HG02759 (cell line): Measurements from ENCODE around the gene FARP1.
"Not testable (repeated sequence)": the region's sequence is repeated elsewhere in the genome, so short reads cannot be mapped to it uniquely, and the experiment has no call there.

Source experiments
- ATAC-seq: cut with Tn5 transposase; IDR thresholded peaks from one replicate; pipeline ENCODE4 v1.9.1; 2021; ENCODE audit warnings: mild to moderate bottlenecking, moderate library complexity; ENCODE audit not compliant: unreplicated experiment

FARP1 gene

DNA sequence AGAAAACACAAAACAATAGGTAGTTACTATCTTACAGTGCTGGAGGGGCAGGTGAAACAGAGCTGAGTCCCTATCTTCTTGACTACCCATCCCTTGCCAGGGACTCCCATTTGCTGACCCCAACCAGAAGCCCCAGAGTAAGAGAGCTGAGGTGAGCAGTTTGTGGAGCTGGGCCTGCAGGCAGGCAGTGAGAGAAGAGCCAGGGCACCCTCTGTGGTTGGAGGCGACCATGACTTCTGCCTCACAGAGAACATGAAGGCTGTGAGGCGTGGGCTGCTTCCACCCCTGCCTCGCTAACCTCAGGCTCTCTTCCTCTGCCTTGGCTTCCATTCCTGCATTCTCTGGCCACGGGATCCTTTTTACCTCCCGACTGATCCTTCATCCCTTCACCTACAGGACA lies 81.7 kb downstream of the FARP1 start:
- no peak for ATAC-seq

GRCh38 chr13:98225036-98225940 lies 82.4 kb downstream of the FARP1 start:
- no peak for ATAC-seq

GRCh38 chr13:98226496-98226895 lies 83.6 kb downstream of the FARP1 start:
- ATAC-seq, result no peak

- ATAC-seq, result no peak
Observed at GRCh38 chr13:98228661-98229341, 85.9 kb downstream of the FARP1 start.

- ATAC-seq, result not testable (repeated sequence)
Observed at GRCh38 chr13:98230762-98231161, 87.9 kb downstream of the FARP1 start.

DNA sequence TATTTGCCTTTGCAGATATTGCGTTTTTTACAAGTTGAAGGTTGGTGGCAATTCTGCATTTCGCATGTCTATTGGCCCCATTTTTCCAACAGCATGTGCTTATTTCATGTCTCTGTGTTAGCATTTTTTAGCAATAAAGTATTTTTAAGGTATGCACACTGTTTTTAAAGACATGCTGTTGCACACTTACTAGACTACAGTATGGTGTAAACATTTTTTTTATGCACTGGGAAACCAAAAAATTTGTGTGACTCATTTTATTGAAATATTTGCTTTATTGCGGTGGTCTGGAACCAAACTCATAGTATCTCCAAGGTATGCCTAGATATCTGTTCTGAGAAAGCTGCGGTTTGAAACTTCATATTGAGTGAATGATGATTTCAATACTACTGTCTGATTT lies 89.6 kb downstream of the FARP1 start:
- no peak for ATAC-seq

GRCh38 chr13:98233127-98233526 lies 90.2 kb downstream of the FARP1 start:
- no peak for ATAC-seq

DNA sequence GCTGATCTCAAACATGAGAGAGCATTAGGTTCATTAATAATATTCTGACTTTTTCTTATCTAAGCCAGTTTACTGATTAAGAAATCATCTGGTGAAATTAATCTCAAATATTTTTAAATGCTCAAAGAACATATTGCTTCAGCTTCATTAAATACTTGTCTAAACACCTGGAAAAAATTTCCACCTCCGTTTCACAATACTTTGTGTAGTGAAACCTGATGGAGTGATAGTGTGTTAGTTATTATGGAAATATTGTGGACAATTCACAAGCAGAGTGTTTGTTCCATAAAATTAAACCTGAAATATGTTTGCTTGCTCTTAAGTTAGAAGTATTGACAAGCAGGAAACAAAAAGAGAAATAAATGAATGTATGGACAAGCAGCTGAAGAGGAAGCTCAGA lies 91.5 kb downstream of the FARP1 start:
- no peak for ATAC-seq

- no peak for ATAC-seq
Observed at GRCh38 chr13:98236197-98236596, 93.3 kb downstream of the FARP1 start.

- ATAC-seq, result no peak
Observed at GRCh38 chr13:98237331-98237730, 94.4 kb downstream of the FARP1 start.

DNA sequence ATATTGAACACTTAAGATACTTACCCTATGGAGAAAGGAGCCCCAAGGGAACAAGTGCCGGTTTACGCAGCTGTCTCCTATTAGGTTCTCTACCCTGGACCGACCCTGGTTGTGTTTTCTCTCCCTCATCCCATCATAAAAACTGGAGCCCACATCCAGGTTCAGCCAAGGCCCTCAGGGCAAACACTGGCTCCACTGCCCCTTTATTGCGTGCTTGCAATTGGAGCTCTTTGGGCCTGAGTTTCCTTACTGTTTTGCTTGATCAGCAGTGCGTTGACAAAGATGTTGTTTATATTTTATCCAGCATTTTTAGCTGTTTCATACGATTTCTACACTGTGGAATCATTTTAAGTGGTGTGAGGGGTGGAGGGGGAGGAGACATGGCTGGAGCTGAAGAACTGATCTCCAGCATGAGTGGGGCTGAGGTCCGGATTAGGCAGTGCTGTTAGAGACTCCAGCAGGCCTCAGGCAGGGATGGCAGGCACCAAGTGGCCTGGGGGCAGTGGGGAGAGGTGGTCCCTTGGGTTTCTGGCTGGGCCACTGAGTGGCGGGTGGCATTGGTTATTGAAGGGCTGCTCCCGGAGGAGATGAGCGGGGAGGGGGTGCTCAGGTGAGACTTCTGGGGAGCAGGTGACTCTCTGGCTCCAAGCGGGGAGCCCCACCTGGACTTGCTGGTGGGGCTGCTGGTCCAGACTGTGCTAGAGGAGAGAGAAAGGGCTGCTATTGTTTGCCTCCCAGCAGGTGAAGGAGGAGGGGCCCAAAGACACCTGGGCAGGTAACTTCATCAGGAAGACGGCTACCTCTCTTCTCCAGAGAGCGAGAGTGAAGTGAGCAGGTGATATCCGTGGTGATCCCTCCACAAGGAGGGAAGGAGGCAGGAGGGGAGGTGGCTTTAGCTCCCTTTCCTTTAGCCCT lies 96.5 kb downstream of the FARP1 start:
- ATAC-seq, result no peak

- ATAC-seq, result no peak
Observed at GRCh38 chr13:98240135-98240534, 97.2 kb downstream of the FARP1 start.

GRCh38 chr13:98240974-98241373 lies 98.1 kb downstream of the FARP1 start:
- no peak for ATAC-seq

DNA sequence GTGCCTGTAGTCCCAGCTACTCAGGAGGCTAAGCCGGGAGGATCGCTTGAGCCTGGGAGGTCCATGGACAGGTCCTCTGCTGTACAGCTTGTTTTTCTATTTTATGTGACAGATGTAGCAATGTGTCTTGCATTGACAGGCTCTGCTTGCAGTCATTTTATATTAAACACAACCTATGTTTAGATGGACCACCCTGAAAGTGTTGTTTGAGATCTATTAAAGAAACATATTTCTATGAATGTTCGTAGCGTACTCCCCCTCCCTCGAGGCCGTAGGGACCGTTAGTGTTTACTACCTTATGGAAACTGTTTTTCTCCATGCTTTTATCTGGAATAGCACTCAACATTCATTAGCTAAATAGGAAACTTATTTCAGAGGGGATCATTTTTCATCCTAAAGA lies 99.1 kb downstream of the FARP1 start:
- ATAC-seq, result no peak

DNA sequence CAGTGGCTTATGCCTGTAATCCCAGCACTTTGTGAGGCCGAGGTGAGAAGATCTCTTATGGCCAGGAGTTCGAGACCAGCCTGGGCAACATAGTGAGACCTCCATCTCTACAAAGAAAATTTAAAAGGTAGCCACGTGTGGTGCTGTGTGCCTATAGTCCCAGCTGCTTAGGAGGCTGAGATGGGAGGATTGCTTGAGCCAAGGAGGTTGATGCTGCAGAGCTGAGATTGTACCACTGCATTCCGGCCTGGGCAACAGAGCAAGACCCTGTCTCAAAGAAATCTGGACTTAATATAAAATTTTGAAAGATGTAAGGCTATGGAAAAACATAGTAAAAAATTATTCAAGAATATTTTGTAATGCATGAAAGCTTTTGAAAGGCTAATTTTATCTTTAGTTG lies 99.5 kb downstream of the FARP1 start:
- ATAC-seq, result no peak

GRCh38 chr13:98243929-98244272 lies 101.0 kb downstream of the FARP1 start:
- no peak for ATAC-seq

GRCh38 chr13:98246538-98247172 lies 103.8 kb downstream of the FARP1 start:
- ATAC-seq, result no peak

GRCh38 chr13:98251708-98252107 lies 108.8 kb downstream of the FARP1 start:
- no peak for ATAC-seq

DNA sequence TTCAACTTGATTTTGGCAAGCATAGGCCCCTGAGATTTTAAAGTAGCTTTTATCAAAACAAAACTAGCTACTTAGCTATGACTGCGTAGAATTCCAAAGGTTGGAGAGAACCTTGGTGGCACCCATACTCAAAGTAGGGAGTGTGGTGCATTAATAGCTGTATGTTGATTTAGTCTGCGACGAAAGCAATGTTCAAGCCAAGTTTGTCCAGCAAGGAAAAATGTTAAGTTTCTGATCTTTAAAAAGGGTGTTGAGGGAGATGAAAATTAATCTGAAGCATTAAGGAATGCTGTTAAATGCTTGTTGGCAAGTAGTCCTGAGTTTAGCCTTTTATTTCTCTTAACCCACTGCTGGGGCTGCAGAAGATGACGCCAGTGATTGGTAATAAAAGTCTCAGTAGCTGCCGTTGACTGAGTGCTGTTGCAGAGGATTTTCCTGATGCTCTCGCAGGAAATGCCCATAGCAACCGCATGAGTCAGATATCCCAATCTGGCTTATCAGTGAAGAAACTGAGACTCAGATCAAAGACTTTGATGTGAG lies 110.1 kb downstream of the FARP1 start:
- ATAC-seq, result no peak

DNA sequence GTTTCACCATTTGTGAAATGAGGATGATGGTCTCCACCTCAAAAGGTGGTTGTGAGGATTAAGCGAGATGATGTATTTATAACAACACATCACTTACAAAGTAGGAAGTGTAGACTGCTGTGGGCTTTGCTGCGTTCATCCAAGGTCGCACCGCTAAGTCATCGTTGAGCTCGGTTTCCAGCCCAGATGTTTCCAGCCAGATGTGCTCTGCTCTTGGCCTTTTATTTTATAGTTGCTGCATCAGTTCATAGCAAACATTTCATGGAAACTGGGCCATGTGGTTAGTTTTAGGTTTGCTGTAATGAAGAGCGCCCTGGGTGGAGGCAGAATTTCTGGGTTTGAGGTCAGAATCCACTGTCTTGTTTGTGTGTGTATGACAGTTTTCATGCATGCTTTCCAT lies 110.6 kb downstream of the FARP1 start:
- no peak for ATAC-seq

GRCh38 chr13:98254513-98254912 lies 111.6 kb downstream of the FARP1 start:
- no peak for ATAC-seq
